Activated CD8-positive, alpha-beta memory T cell treated with anti-CD3 and anti-CD28 coated beads, Interleukin-2, amount 50 U/mL, for 4 hours (primary cell): ENCODE results near the gene SDHAF1.

Experiments
- DNase-seq: peaks from one replicate; pipeline ENCODE4 v3.0.0-alpha.2; 2020

The SDHAF1 gene

GRCh38 chr19:35987571-35987896 lies 7.5 kb upstream of the SDHAF1 start:
- DNase-seq: no peak

DNA sequence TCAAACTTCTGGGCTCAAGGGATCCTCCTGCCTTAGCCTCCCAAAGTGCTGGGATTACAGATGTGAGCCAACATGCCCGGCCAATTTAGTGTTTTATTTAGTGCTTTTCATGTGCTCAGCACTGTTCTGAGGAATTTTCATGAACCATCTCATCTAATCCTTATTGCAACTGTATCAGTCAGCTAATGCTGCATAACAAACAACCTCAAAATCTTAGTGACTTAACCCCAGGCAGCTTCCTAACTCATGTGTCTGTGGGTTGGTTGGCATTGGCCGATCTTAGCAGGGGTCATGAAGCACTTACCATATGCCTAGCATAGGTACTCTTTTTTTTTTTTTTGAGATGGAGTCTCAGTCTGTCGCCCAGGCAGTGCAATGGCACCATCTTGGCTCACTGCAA lies 6.2 kb upstream of the SDHAF1 start:
- DNase-seq: no peak

DNA sequence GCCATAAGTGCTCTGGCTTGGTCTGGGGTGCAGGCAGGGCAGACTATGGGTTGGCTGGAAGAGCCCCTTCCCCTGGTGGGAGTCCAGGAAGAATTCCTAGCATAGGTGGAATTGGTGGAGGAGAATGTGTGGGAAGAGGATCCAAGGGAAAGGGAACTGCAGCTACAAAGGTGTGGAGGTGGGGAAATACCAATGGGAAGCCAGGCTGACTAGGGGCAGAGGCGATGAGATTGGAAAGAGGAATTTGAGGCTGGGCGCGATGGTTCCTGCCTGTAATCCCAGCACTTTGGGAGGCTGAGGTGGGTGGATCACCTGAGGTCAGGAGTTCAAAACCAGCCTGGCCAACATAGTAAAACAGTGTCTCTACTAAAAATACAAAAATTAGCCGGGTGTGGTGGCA lies 4.8 kb upstream of the SDHAF1 start:
- no peak for DNase-seq

DNA sequence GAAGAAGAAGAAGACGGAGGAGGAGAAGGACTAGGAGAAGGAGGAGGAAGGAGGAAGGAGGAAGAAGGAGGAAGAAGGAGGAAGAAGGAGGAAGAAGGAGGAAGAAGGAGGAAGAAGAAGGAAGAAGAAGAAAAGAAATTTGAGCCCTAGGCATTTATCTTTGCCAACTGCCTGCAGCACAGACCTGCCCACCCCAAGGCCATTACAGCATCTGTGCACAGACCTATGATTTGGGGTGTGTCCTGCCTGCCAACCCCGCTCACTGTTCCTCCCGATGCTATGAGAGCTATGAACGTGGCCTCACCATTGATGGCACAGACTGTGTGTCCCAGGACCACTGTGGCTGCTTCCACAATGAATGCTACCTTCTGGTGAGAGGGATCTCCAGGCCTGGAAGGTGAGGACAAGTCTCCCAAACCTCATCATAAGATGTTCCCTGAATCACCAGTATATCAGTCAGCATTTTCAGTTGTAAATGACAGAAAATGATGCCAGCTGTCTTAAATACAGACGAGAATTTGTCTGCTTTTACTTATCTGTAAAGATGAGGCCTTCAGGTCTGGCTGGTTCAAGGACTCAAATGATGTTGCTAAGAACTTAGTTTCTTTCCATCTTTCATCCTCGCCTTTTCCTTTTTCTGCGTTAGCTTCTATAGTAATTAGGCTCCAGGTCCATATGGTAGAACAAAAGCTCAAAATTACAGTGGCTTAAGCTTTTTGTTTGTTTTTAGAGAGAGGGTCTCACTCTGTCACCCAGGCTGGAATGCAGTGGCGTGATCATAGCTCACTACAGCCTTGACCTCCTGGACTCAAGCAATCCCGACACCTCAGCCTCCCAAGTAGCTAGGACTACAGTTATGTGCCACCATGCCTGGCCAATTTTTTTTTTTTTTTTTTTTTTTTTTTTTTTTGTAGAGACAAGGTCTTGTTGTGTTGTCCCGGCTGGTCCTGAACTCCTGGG lies 3.9 kb upstream of the SDHAF1 start:
- DNase-seq: no peak

DNA sequence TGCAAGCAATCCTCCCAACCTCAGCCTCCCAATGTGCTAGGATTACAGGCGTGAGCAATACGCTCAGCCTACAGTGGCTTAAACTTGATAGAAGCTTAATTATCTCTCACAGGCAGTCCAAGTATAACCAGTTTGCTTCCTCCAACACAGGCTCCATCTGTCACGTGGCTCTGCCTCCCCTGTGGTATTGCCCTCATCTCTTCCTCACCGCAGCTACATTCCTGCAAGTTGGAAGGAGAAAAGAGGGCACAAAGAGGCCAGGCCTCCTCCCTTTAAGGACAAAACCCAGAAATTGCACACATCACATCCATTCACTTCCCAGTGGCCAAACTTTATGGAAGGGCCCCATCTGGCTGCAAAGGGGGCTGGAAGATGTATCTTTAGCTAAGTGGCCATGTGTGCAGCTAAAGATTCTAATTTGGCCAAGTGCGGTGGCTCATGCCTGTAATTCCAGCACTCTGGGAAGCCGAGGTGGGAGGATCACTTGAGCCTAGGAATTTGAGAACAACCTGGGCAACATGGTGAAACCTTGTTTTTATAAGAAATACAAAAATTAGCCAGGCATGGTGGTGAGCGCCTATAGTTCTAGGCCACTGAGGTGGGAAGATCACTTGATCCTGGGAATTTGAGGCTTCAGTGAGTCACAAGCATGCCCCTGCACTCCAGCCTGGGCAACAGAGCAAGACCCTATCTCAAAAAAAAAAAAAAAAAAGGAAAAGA lies 3.1 kb upstream of the SDHAF1 start:
- DNase-seq: no peak

GRCh38 chr19:35992907-35993765 lies 1.9 kb upstream of the SDHAF1 start:
- no peak for DNase-seq

DNA sequence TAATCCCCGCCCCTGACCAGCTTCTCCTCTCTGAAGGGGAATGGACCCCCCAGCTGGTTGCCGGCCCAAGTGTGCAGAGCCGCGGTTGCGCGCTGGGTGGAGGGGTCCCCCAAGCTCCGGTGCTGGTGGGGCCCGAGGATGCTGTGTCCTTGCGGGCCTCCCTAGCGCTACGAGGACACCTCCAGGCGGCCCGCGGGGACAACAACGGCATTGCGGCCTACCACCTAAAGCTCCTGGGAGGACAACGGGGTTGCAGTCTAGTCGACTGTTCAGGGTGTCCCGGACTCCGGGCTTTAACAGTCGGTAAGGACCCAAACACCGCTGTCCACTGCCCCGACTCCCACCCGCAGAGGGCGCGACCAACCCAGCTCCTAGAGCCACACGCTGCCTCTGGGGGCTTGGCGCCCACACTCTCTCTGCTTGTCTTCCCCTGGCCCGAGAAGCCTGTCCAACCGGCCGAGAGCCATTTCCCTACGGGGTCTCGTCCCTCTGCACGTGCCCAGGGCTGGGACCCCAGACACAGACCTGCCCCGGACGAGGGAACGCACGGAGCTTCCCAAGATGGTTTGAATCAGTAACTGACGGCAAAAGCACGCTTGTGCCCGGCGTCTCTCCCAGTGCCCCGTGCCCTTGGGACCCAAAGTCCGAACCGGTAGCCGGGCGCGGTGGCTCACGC lies 927 bp upstream of the SDHAF1 start:
- no peak for DNase-seq

GRCh38 chr19:35996777-35997176 lies 1.8 kb downstream of the SDHAF1 start:
- no peak for DNase-seq

DNA sequence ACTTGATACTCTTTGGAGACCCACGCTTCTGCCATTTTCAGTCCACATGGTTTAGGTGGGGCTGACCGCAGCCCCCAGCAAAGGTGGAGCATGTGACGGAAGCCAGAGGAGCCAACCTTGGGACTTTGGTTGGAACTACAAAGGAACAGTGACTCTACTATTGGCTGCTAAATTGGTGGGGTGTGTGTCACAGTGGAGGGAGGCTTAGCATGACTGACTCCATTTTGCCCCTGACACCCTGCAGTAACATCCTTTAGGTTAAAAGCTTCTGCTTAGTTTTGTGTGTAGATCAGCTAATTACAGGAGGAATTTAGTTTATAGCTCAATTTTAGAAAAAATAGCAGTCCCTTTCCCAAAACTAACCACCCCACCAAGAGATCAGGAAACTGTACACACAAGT lies 6.6 kb downstream of the SDHAF1 start:
- no peak for DNase-seq

GRCh38 chr19:36003284-36003683 lies 8.3 kb downstream of the SDHAF1 start:
- DNase-seq: no peak

DNA sequence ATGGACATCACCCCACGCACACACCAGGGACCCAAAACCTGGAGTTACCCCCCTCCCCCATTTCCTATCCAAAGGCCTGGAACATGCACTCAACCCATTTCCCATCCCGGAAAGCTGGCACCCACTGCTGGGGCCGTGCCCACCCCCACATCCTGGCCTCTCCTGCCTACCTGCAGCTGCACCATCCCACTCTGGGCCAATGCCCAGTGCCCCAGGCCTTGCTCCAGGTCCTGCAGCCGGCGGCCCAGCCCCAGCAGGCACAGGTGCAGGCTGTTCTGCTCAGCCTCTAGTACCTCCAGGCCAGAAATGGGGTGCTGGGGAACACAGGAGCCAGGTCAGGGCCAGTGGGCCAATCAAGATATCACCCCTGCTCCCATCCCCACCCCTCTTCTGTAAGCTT lies 12.0 kb downstream of the SDHAF1 start:
- DNase-seq: no peak

- no peak for DNase-seq
Measured at GRCh38 chr19:36008336-36008978, 13.5 kb downstream of the SDHAF1 start, which contains the start of gene SYNE4. TSS of gene SYNE4 (minus strand) at chr19:36008813. CDS start at chr19:36008681, 132 bp downstream.

DNA sequence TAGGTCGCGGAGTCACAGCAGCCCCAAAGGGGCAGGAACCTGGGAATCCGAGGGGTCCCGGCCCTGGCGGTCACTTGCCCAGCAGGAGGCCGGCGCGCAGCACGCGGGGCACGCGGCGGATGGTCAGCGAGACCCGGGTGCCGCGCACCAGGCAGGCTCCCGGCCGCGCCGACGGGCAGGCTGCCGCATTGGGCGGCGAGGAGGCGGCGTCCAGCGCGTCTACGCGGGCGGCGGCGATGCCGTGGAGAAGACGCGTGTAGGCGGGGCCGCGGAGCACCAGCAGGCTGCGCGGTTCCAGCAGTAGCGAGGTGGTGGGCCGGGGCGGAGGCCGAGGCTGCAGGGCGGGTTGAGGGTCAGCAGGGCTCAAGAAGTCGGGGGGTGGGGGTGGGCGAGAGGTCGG lies 14.2 kb downstream of the SDHAF1 start:
- peak; percentile 43 for DNase-seq

DNA sequence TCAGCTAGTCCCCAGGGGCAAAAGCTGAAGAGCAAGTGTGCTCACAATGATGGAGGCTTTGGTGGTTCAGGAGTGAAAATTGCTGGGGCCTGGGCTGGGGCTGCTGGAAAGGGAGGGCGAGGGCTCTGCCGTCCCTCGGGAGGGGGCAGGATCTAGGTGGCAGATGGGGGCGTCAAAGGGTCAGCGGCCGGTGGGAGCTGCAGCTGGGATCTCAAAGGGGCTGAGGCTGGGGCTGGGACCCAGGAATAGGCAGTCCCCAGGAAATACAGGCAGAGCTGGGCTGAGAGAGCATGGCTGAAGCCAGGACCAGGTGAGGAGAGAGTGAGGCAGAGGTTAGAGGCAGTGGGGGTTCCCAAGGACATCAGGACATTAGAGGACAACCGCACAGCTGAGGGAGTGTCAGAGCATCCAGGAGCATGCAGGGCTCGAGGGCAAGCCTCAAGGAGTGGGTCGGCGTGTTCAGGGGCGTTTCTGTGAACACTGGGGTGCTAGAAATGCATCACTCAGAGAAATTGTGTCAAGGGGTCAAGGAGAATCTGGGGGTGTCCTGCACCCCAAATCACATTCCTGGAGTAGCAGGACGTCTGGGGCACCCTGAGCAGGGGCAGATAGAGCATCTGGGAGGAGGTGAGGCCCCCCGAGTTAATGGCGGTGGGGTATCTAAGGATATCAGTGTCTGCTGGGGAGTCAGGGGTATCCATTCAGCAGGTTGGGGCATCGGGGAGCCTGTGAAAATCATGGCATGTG lies 14.8 kb downstream of the SDHAF1 start:
- no peak for DNase-seq

- DNase-seq: no peak
Measured at GRCh38 chr19:36010402-36010801, 15.4 kb downstream of the SDHAF1 start.

DNA sequence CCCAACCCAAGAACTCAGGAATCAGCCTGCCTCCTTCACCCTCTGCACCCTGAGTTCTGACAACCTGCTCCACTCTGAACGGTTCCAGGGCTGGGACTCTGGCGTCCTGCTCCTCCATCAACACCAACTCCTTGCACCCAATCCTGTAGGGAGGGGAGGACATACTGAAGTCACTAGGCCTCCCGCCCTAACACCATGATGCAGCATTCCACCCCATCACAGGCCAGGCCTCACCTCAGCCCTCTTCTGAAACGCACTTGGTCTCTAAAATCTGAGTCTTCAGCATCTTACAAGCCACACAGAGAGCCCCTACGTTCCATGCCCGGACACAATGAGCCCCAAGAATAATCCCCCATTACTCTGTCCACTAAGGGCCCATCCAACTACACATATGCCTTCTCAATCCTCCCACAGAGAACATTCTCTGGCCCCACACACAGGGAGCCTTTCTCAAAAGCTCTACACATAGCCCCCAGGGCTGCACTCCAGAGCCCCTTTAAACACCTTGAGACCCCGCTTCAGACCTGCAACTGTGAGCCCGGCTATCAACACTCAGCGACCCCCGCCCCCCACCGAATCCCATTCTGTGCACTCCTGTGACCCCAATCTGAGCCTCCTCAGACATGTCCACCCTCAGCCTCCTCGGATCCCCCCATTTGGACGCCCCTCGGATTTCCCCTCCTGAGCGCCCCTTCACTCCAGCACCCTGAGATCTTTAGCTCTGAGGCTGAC lies 18.5 kb downstream of the SDHAF1 start:
- no peak for DNase-seq

GRCh38 chr19:36014012-36014924 lies 19.3 kb downstream of the SDHAF1 start, which contains the start of gene ALKBH6:
TSS of gene ALKBH6 (minus strand) at chr19:36014213. CDS start at chr19:36013397, 816 bp downstream.
- DNase-seq: peak; percentile 99

GRCh38 chr19:36019061-36019670 lies 24.2 kb downstream of the SDHAF1 start:
- no peak for DNase-seq

GRCh38 chr19:36023432-36023831 lies 28.4 kb downstream of the SDHAF1 start:
- no peak for DNase-seq
